Ectodermal cell (in vitro differentiated cells): ENCODE measurements around the gene TUBB4B.
A peak's percentile ranks its signal among the peaks of the same experiment; 100 is the strongest.

Source experiments
- H3K27ac ChIP-seq: 2 replicates; pipeline ENCODE4 v1.7.0; 2013; ENCODE audit warnings: mild to moderate bottlenecking, low read depth, low read length; ENCODE audit not compliant: insufficient read depth, poor library complexity, severe bottlenecking
- H3K27me3 ChIP-seq: 2 replicates; pipeline ENCODE4 v1.7.0; 2013; ENCODE audit warnings: mild to moderate bottlenecking, low read length; ENCODE audit not compliant: insufficient read depth, control insufficient read depth, poor library complexity, severe bottlenecking
- H3K36me3 ChIP-seq: one replicate; pipeline ENCODE4 v1.7.0; 2013; ENCODE audit warnings: low read length; ENCODE audit not compliant: control insufficient read depth, insufficient read depth
- H3K4me1 ChIP-seq: one replicate; pipeline ENCODE4 v1.7.0; 2013; ENCODE audit warnings: low read length; ENCODE audit not compliant: control insufficient read depth, insufficient read depth
- H3K4me3 ChIP-seq: 2 replicates; pipeline ENCODE4 v1.7.0; 2013; ENCODE audit warnings: low read depth, low read length, control low read depth; ENCODE audit not compliant: insufficient read depth
- H3K9me3 ChIP-seq: 2 replicates; pipeline ENCODE4 v1.7.0; 2013; ENCODE audit warnings: mild to moderate bottlenecking, low read length, moderate library complexity; ENCODE audit not compliant: control insufficient read depth
- WGBS, 2 experiments: methylation state at CpG; one replicate each; pipeline ENCODE4 v1.1.7; 2013; ENCODE audit warnings: missing lambda C conversion rate in 2 of 2; 5-methylcytosine and 5-hydroxymethylcytosine counted together

TUBB4B gene

GRCh38 chr9:137198902-137199283, 42.2 kb upstream of the TUBB4B start:
- H3K27me3 ChIP-seq = peaks cover 12% of the 10 kb centered on the region
- H3K27ac ChIP-seq = no peak overlapping the region
- no peaks in the 10 kb centered on the region for H3K9me3 ChIP-seq
- H3K4me3 ChIP-seq = peak overlapping the region; percentile 30
- 78 to 81% methylated on average over 11 of the region's 11 CpGs for WGBS, 2 experiments
- H3K4me1 ChIP-seq = peaks cover 25% of the 10 kb centered on the region
- no peaks in the 10 kb centered on the region for H3K36me3 ChIP-seq

DNA sequence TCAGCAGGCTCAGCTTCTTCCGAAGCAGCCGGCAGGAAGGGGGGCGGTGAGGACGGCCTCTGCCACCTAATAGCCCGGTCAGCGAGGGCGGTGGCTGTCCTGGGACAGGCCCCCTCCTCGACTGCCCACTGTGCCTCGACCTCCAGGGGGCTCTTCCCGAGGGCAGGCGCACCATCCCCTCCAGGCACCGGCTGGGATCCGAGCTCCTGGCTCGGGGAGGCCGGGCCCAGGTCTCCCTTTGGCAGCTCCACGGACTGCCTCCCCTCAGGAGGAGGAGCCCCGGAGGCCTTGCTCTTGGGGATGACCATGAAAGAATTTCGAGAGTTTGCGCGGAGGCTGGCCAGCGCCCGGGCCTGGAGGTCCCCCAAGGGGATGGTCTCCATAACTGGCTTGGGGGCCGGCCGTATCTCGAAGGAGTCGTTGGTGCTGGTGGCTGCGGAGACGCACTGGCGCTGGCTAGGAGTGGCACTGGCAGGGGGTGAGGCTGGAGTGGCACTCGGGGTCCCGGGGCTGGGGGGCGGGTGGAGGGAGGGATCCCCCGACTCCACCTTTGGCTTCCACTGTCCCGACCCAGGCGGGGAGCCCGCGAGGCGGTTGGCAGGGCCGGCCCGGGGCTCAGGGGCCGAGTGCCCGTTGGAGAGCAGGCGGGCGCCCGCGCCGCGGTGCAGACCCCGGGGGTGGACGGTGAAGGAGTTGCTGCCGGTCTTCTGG, 41.5 kb upstream of the TUBB4B start:
- H3K27ac ChIP-seq = no peak overlapping the region
- no peaks in the 10 kb centered on the region for H3K36me3 ChIP-seq
- H3K4me1 ChIP-seq = peaks cover 27% of the 10 kb centered on the region
- H3K4me3 ChIP-seq = peak overlapping the region; percentile 30
- H3K9me3 ChIP-seq = no peaks in the 10 kb centered on the region
- WGBS, 2 experiments = 20 to 23% methylated on average over 51 of the region's 51 CpGs
- peaks cover 12% of the 10 kb centered on the region for H3K27me3 ChIP-seq

- Histone ChIP-seq H3K4me3 (peak within 1 kb of the TSS; percentile 67), H3K36me3 (no peaks in the 10 kb centered on the region), H3K27ac (no peak within 1 kb of the TSS), H3K27me3 (peaks cover 12% of the 10 kb centered on the region), H3K4me1 (peaks cover 25% of the 10 kb centered on the region), H3K9me3 (no peaks in the 10 kb centered on the region)
- 0% methylated on average over 118 of the region's 118 CpGs for WGBS, 2 experiments
Observed at GRCh38 chr9:137200311-137201204, 40.5 kb upstream of the TUBB4B start, which contains the start of gene TPRN. Gene TPRN (minus strand): TSS chr9:137200741. CDS start chr9:137200711, 30 bp downstream.

- Histone ChIP-seq H3K4me1 (peaks cover 27% of the 10 kb centered on the region), H3K4me3 (peak overlapping the region; percentile 67), H3K9me3 (no peaks in the 10 kb centered on the region), H3K27ac (no peak overlapping the region), H3K27me3 (peaks cover 12% of the 10 kb centered on the region), H3K36me3 (no peaks in the 10 kb centered on the region)
- WGBS, 2 experiments = 24 to 25% methylated on average over 23 of the region's 23 CpGs
Observed at GRCh38 chr9:137201205-137201868, 39.8 kb upstream of the TUBB4B start.

DNA sequence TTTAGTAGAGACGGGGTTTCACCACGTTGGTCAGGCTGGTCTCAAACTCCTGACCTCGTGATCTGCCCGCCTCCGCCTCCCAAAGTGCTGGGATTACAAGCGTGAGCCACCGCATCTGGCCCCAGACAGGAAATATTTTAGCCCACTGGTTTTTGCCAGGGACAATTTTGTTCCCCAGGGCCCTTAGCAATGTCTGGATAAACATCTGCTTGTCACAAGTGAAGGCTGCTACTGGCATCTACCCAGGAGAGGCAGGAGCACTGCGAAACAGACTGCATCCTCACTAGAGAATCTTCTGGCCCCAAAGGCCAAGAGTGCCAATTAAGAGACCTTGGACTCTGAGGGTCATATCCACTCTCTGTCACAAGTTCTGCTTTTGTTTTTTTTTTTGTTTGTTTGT, 38.1 kb upstream of the TUBB4B start:
- Histone ChIP-seq H3K4me1 (peaks cover 32% of the 10 kb centered on the region), H3K9me3 (no peaks in the 10 kb centered on the region), H3K4me3 (no peak overlapping the region), H3K36me3 (no peaks in the 10 kb centered on the region), H3K27ac (no peak overlapping the region), H3K27me3 (peaks cover 12% of the 10 kb centered on the region)
- WGBS, 2 experiments = 94% methylated on average over 8 of the region's 8 CpGs

DNA sequence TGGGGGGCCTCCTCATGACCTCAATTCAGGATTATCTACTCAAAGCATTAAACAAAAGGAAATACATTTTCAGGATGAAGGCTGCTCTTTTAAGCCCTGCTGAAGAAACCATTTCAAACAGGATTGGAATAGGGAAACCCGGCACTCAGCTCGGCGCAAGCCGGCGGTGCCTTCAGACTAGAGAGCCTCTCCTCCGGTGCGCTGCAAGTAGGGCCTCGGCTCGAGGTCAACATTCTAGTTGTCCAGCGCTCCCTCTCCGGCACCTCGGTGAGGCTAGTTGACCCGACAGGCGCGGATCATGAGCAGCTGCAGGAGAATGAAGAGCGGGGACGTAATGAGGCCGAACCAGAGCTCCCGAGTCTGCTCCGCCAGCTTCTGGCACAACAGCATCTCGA, 36.4 kb upstream of the TUBB4B start:
- 32 to 34% methylated on average over 21 of the region's 21 CpGs for WGBS, 2 experiments
- H3K9me3 ChIP-seq = no peaks in the 10 kb centered on the region
- H3K4me3 ChIP-seq = peak overlapping the region; percentile 76
- peaks cover 22% of the 10 kb centered on the region for H3K4me1 ChIP-seq
- H3K36me3 ChIP-seq = no peaks in the 10 kb centered on the region
- no peak overlapping the region for H3K27ac ChIP-seq
- peaks cover 2% of the 10 kb centered on the region for H3K27me3 ChIP-seq

DNA sequence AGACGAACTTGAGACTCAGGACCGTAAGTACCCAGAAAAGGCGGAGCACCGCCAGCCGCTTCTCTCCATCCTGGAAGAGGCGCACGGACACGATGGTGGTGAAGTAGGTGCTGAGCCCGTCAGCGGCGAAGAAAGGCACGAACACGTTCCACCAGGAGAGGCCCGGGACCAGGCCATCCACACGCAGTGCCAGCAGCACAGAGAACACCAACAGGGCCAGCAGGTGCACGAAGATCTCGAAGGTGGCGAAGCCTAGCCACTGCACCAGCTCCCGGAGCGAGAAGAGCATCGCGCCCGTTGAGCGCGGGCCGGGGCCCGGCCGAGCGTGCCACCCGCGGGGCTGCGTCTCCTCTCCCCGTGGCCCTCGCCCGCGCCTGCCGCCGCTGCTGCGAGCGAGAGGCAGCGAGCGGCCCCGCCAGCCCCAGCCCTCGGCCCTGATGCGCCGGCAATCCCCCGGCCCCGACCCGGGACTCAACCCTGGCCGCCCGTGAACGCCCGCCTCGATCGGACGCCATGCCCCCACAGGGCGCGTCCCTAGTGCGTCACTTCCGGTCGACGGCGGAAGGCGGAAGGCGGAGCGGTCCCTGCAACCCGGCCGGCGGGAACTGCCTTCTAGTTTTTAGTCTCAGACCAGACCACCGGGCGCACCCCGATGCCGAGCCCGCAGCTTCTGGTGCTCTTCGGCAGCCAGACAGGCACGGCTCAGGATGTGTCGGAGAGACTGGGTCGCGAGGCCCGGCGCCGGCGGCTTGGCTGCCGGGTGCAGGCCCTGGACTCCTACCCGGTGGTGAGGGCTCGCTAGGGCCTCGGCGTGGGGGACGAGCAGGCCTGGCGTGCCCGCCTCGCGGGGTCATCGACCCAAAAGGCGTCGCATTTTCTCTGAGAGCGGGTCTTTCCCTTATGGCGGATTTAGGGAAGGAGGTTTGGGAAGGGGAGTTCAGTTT, 35.7 kb upstream of the TUBB4B start, which contains the start of the genes NDOR1 and TMEM203:
TSS of gene NDOR1 (plus strand) at position 575 of the 944 bp plus-strand sequence. CDS start at position 653, 78 bp downstream.
TSS of gene TMEM203 (minus strand) at position 523 of the 944 bp plus-strand sequence. CDS start at position 289, 234 bp downstream.
- Histone ChIP-seq H3K27ac (peak within 1 kb of the TSS; percentile 11), H3K4me3 (peak within 1 kb of the TSS; percentile 76), H3K27me3 (no peaks in the 10 kb centered on the region), H3K9me3 (no peaks in the 10 kb centered on the region), H3K36me3 (no peaks in the 10 kb centered on the region), H3K4me1 (peaks cover 22% of the 10 kb centered on the region)
- 0 to 1% methylated on average over 98 of the region's 98 CpGs for WGBS, 2 experiments

DNA sequence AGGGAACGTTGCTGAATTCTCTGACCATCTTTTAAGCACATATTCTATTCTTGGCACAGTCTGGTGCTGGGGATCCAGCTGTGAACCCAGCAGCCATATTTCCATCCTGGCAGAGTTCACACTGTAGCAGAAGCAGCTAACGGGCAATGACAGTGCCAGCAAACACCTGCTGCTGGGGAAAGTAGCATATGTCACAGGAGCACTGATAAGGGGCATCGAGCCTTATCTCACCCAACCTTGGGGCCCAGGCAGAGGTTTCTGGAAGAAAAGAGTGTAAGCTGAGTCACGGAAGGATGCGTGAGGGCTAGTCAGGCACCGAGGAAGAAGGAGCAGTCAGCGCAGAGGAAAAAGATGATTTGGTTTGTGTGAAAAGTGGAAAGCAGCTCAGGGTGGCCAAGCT, 34.5 kb upstream of the TUBB4B start:
- peaks cover 17% of the 10 kb centered on the region for H3K4me1 ChIP-seq
- 92 to 93% methylated on average over 7 of the region's 7 CpGs for WGBS, 2 experiments
- H3K27ac ChIP-seq = no peak overlapping the region
- no peaks in the 10 kb centered on the region for H3K9me3 ChIP-seq
- H3K27me3 ChIP-seq = no peaks in the 10 kb centered on the region
- no peaks in the 10 kb centered on the region for H3K36me3 ChIP-seq
- H3K4me3 ChIP-seq = peak overlapping the region; percentile 76

GRCh38 chr9:137211532-137211931, 29.6 kb upstream of the TUBB4B start:
- H3K9me3 ChIP-seq = no peaks in the 10 kb centered on the region
- no peak overlapping the region for H3K4me3 ChIP-seq
- H3K4me1 ChIP-seq = peaks cover 3% of the 10 kb centered on the region
- H3K27ac ChIP-seq = no peak overlapping the region
- no peaks in the 10 kb centered on the region for H3K27me3 ChIP-seq
- H3K36me3 ChIP-seq = peaks cover 10% of the 10 kb centered on the region
- 91 to 92% methylated on average over 13 of the region's 13 CpGs for WGBS, 2 experiments
